HepG2 (cell line): ENCODE results near the gene TRPC1. TPM values are rescaled to one million over a fixed set of nuclear protein-coding genes. Genes with fewer than 3 reads are reported as not detected.

Experiments used
- ADNP ChIP-seq: sonication (generic); formaldehyde crosslinking; IDR thresholded peaks from 2 replicates; pipeline ENCODE4 v1.4.0; 2020; ENCODE audit warnings: missing genetic modification reagents
- CHD4 ChIP-seq: fragments of 200-600 bp; sonication (generic); IDR thresholded peaks from 2 replicates; pipeline ENCODE4 v1.7.0; 2017; ENCODE audit warnings: mild to moderate bottlenecking, low read length, borderline replicate concordance
- FOXO1 ChIP-seq: sonication (generic); formaldehyde crosslinking; IDR thresholded peaks from 2 replicates; pipeline ENCODE4 v1.4.0; 2020; ENCODE audit warnings: missing genetic modification reagents
- MIER2 ChIP-seq: IDR thresholded peaks from 2 replicates; pipeline ENCODE4 v1.6.1; 2016; ENCODE audit warnings: missing biosample characterization, missing genetic modification reagents
- SP140L ChIP-seq: sonication (generic); formaldehyde crosslinking; IDR thresholded peaks from 2 replicates; pipeline ENCODE4 v1.4.0; 2020; ENCODE audit warnings: missing genetic modification reagents, borderline replicate concordance
- SRF ChIP-seq: IDR thresholded peaks from 2 replicates; pipeline ENCODE4 v1.6.1; 2011; ENCODE audit warnings: mild to moderate bottlenecking, low read depth, low read length, moderate library complexity
- STAT5B ChIP-seq: sonication (generic); formaldehyde crosslinking; IDR thresholded peaks from 2 replicates; pipeline ENCODE4 v1.4.0; 2020; ENCODE audit warnings: missing genetic modification reagents
- ZFY ChIP-seq: sonication (generic); formaldehyde crosslinking; IDR thresholded peaks from 2 replicates; pipeline ENCODE4 v1.4.0; 2020; ENCODE audit warnings: missing genetic modification reagents
- ZNF12 ChIP-seq: sonication (generic); formaldehyde crosslinking; IDR thresholded peaks from 2 replicates; pipeline ENCODE4 v1.5.0; 2020; ENCODE audit warnings: missing genetic modification reagents
- ZNF136 ChIP-seq: sonication (generic); formaldehyde crosslinking; IDR thresholded peaks from 2 replicates; pipeline ENCODE4 v1.8.1; 2022; ENCODE audit warnings: low read depth, mild to moderate bottlenecking, moderate library complexity, missing genetic modification reagents
- ZNF510 ChIP-seq: sonication (generic); formaldehyde crosslinking; IDR thresholded peaks from 2 replicates; pipeline ENCODE4 v1.4.0; 2020; ENCODE audit warnings: low read depth, mild to moderate bottlenecking, missing genetic modification reagents
- ZNF558 ChIP-seq: sonication (generic); formaldehyde crosslinking; IDR thresholded peaks from 2 replicates; pipeline ENCODE4 v1.9.0; 2022; ENCODE audit warnings: mild to moderate bottlenecking, missing genetic modification reagents, borderline replicate concordance
- polyA plus RNA-seq, 8 experiments: library from polyadenylated mRNA; depleted of rRNA in 3 of 8; stranded (reverse) in 7 of 8; unstranded in 1 of 8; fragments of >200 nt; fragmentation: Illumina TruSeq in 4 of 8; extraction: Trizol in 4 of 8; gene quantifications; 2 replicates each; pipeline versions ENCODE4 v1.2.1 to v1.2.3, GENCODE V29; 2011 to 2016; ENCODE audit warnings: low read depth in 4 of 8, missing spikeins in 1 of 8, mixed read lengths in 1 of 8; ENCODE audit not compliant: insufficient read depth in 1 of 8
- total RNA-seq, 5 experiments: library from RNA; depleted of rRNA; stranded (reverse); fragments of >200 nt; fragmentation: Illumina TruSeq; extraction: Trizol; gene quantifications; 2 replicates each; pipeline ENCODE4 v1.2.3, GENCODE V29; 2016; ENCODE audit warnings: low read depth in 1 of 5
- TF ChIP-seq, protein P1 (sequence below): sonication (generic); formaldehyde crosslinking; IDR thresholded peaks from 2 replicates; pipeline ENCODE4 v1.4.0; 2020; ENCODE audit warnings: missing genetic modification reagents, borderline replicate concordance
- TF ChIP-seq, protein P2 (sequence below): IDR thresholded peaks from 2 replicates; pipeline ENCODE4 v1.6.1; 2016; ENCODE audit warnings: low read depth, borderline replicate concordance
- TF ChIP-seq, protein P3 (sequence below): sonication (generic); formaldehyde crosslinking; IDR thresholded peaks from 2 replicates; pipeline ENCODE4 v1.4.0; 2020; ENCODE audit warnings: mild to moderate bottlenecking, missing genetic modification reagents
- TF ChIP-seq, protein P4 (sequence below): IDR thresholded peaks from 2 replicates; pipeline ENCODE4 v1.6.1; 2012; ENCODE audit warnings: inconsistent platforms
- TF ChIP-seq, protein P5 (sequence below): sonication (generic); formaldehyde crosslinking; IDR thresholded peaks from 2 replicates; pipeline ENCODE4 v1.5.0; 2020; ENCODE audit warnings: missing genetic modification reagents
- TF ChIP-seq, protein P6 (sequence below): sonication (generic); formaldehyde crosslinking; IDR thresholded peaks from 2 replicates; pipeline ENCODE4 v1.4.0; 2020; ENCODE audit warnings: missing genetic modification reagents
- TF ChIP-seq, protein P7 (sequence below): sonication (generic); formaldehyde crosslinking; IDR thresholded peaks from 2 replicates; pipeline ENCODE4 v1.5.1; 2020; ENCODE audit warnings: missing genetic modification reagents, mild to moderate bottlenecking, borderline replicate concordance

Gene TRPC1
- total and polyA plus RNA-seq, 2 of the 13 experiments (the other 11 are each of a cell fraction or from before 2014, with no cell fraction given): 10.8 to 13.1 TPM

DNA sequence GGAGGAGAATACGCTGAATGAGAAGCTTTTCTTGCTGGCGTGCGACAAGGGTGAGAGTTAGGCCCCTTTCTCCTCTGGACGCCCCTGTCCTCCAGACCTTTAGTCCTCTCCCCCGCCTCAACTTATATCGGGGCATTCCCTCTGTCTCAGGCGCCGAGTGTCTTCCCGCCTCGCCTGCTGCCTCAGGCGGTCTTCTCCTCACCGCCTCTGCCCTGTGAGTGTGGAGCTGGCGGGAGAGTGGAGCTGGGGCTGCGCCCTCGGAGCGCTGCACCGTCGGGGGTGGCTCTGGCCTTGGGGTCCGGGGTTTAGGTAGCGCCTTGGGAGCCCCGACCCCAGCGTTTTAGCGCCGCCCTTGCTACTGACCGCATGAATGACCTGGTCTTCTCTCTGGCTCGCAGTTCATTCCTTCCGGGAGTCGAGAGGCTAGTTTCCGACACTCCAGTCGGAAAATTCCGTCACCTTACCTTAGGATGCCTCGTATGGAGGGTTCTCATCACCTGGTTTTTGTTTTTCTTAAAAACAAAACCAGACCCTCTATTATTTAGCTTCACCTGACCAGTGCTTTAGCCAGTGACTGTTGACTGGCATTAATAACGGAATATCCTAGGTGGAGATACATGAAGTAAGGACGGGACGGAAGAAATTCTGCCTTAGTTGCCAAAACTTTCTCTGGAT lies 985 bp downstream of the TRPC1 start (continued):
- no peak for TF ChIP-seq SP140L (CRISPR knock-in tag)
- 0 out of 2 replicates have a peak, but pooled peaks have one; percentile 25 for TF ChIP-seq MIER2 (CRISPR knock-in tag)
- peak; percentile 27 for TF ChIP-seq ZFY (CRISPR knock-in tag)
- TF ChIP-seq CHD4: no peak
- TF ChIP-seq, protein P1, sequence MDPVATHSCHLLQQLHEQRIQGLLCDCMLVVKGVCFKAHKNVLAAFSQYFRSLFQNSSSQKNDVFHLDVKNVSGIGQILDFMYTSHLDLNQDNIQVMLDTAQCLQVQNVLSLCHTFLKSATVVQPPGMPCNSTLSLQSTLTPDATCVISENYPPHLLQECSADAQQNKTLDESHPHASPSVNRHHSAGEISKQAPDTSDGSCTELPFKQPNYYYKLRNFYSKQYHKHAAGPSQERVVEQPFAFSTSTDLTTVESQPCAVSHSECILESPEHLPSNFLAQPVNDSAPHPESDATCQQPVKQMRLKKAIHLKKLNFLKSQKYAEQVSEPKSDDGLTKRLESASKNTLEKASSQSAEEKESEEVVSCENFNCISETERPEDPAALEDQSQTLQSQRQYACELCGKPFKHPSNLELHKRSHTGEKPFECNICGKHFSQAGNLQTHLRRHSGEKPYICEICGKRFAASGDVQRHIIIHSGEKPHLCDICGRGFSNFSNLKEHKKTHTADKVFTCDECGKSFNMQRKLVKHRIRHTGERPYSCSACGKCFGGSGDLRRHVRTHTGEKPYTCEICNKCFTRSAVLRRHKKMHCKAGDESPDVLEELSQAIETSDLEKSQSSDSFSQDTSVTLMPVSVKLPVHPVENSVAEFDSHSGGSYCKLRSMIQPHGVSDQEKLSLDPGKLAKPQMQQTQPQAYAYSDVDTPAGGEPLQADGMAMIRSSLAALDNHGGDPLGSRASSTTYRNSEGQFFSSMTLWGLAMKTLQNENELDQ (CRISPR knock-in tag): no peak
- TF ChIP-seq, protein P2, sequence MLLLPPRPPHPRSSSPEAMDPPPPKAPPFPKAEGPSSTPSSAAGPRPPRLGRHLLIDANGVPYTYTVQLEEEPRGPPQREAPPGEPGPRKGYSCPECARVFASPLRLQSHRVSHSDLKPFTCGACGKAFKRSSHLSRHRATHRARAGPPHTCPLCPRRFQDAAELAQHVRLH (CRISPR knock-in tag): peak; percentile 33; the same call in 1 of the 2 replicates
- TF ChIP-seq, protein P3, sequence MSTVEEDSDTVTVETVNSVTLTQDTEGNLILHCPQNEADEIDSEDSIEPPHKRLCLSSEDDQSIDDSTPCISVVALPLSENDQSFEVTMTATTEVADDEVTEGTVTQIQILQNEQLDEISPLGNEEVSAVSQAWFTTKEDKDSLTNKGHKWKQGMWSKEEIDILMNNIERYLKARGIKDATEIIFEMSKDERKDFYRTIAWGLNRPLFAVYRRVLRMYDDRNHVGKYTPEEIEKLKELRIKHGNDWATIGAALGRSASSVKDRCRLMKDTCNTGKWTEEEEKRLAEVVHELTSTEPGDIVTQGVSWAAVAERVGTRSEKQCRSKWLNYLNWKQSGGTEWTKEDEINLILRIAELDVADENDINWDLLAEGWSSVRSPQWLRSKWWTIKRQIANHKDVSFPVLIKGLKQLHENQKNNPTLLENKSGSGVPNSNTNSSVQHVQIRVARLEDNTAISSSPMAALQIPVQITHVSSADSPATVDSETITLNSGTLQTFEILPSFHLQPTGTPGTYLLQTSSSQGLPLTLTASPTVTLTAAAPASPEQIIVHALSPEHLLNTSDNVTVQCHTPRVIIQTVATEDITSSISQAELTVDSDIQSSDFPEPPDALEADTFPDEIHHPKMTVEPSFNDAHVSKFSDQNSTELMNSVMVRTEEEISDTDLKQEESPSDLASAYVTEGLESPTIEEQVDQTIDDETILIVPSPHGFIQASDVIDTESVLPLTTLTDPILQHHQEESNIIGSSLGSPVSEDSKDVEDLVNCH (CRISPR knock-in tag): no peak
- TF ChIP-seq, protein P4, sequence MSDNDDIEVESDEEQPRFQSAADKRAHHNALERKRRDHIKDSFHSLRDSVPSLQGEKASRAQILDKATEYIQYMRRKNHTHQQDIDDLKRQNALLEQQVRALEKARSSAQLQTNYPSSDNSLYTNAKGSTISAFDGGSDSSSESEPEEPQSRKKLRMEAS: peak; percentile 44; the same call in 1 of the 2 replicates
- TF ChIP-seq, protein P5, sequence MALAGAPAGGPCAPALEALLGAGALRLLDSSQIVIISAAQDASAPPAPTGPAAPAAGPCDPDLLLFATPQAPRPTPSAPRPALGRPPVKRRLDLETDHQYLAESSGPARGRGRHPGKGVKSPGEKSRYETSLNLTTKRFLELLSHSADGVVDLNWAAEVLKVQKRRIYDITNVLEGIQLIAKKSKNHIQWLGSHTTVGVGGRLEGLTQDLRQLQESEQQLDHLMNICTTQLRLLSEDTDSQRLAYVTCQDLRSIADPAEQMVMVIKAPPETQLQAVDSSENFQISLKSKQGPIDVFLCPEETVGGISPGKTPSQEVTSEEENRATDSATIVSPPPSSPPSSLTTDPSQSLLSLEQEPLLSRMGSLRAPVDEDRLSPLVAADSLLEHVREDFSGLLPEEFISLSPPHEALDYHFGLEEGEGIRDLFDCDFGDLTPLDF (CRISPR knock-in tag): no peak; the same call in 1 of the 2 replicates
- no peak; the same call in 1 of the 2 replicates for TF ChIP-seq FOXO1 (CRISPR knock-in tag)
- TF ChIP-seq ZNF510 (CRISPR knock-in tag): no peak
- TF ChIP-seq ZNF12 (CRISPR knock-in tag): no peak
- TF ChIP-seq, protein P6, sequence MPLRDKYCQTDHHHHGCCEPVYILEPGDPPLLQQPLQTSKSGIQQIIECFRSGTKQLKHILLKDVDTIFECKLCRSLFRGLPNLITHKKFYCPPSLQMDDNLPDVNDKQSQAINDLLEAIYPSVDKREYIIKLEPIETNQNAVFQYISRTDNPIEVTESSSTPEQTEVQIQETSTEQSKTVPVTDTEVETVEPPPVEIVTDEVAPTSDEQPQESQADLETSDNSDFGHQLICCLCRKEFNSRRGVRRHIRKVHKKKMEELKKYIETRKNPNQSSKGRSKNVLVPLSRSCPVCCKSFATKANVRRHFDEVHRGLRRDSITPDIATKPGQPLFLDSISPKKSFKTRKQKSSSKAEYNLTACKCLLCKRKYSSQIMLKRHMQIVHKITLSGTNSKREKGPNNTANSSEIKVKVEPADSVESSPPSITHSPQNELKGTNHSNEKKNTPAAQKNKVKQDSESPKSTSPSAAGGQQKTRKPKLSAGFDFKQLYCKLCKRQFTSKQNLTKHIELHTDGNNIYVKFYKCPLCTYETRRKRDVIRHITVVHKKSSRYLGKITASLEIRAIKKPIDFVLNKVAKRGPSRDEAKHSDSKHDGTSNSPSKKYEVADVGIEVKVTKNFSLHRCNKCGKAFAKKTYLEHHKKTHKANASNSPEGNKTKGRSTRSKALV: no peak
- no peak for TF ChIP-seq SRF
- no peak; the same call in 1 of the 2 replicates for TF ChIP-seq ZNF136 (CRISPR knock-in tag)
- TF ChIP-seq STAT5B (CRISPR knock-in tag): no peak
- TF ChIP-seq, protein P7, sequence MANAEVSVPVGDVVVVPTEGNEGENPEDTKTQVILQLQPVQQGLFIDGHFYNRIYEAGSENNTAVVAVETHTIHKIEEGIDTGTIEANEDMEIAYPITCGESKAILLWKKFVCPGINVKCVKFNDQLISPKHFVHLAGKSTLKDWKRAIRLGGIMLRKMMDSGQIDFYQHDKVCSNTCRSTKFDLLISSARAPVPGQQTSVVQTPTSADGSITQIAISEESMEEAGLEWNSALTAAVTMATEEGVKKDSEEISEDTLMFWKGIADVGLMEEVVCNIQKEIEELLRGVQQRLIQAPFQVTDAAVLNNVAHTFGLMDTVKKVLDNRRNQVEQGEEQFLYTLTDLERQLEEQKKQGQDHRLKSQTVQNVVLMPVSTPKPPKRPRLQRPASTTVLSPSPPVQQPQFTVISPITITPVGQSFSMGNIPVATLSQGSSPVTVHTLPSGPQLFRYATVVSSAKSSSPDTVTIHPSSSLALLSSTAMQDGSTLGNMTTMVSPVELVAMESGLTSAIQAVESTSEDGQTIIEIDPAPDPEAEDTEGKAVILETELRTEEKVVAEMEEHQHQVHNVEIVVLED (CRISPR knock-in tag): peak; percentile 67; the same call in 1 of the 2 replicates
- no peak for TF ChIP-seq ADNP (CRISPR knock-in tag)
- TF ChIP-seq ZNF558 (CRISPR knock-in tag): no peak
